GM12864 (cell line): Measurements from ENCODE around the gene ITGA2B.

Source experiments
- DNase-seq: peaks from one replicate; pipeline ENCODE4 v3.0.0-alpha.2; 2011; ENCODE audit warnings: low read depth
- H3K4me3 ChIP-seq: 2 replicates; pipeline ENCODE4 v1.5.1; 2011; ENCODE audit warnings: mild to moderate bottlenecking, low read depth, low read length, control low read depth
- TF ChIP-seq, protein P1 (sequence below): IDR thresholded peaks from 2 replicates; pipeline ENCODE4 v1.5.1; 2011; ENCODE audit warnings: low read depth, mild to moderate bottlenecking, moderate library complexity, low read length, control low read depth, inconsistent platforms; ENCODE audit errors: missing control alignments

ITGA2B gene

DNA sequence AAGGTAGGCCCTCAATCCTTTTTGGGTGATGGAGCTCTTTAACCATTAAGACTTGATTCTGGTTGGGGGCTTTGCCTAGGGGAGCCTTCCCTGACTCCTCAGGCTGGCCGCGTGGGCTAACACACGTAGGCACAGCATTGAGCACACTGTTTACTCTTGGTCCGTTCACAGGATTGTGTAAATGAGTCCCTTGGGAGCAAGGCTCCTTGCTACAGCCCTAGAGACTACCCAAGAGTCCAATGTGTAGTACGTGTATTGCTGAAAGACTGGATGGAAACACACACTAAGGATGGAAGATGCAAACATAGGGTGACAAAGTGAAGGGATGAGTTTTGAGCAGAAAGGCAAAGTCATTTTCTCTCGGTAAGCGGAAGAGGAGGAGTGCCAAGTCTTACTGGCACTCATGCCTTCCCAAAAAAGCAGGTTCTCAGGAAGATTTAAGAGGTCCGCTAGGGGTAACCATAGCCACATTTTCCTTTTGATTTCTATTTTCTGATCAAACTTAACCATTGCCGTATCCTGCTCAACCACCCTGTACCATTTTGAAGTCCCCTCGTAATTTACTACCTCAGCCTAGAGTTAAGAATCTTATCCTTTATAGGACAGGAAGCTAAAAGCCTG, 911 bp upstream of the ITGA2B start:
- TF ChIP-seq, protein P1, sequence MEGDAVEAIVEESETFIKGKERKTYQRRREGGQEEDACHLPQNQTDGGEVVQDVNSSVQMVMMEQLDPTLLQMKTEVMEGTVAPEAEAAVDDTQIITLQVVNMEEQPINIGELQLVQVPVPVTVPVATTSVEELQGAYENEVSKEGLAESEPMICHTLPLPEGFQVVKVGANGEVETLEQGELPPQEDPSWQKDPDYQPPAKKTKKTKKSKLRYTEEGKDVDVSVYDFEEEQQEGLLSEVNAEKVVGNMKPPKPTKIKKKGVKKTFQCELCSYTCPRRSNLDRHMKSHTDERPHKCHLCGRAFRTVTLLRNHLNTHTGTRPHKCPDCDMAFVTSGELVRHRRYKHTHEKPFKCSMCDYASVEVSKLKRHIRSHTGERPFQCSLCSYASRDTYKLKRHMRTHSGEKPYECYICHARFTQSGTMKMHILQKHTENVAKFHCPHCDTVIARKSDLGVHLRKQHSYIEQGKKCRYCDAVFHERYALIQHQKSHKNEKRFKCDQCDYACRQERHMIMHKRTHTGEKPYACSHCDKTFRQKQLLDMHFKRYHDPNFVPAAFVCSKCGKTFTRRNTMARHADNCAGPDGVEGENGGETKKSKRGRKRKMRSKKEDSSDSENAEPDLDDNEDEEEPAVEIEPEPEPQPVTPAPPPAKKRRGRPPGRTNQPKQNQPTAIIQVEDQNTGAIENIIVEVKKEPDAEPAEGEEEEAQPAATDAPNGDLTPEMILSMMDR, result no peak
- DNase-seq, result no peak

DNA sequence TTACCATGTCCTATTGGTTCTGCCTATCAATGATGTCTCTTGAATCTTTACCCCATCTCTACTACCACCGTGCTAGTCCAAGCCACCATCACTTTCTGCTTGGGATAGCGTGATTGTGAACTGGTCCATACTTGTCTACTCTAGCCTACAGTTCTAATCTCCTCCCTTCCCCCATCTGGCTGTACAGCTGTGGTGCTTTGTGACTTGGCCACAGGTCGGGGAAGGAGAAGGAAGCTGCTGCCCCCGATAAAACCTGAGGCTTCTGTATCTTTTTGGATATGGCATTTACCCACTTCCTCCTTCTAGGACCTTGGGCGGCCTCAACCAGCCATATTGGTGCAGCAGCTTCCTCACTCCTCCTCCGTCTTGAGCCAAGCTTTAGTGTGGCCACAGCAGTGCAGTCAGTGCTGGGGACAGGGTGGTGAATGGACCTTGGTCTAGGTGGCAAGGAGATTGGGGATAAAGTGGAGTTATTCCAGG, 314 bp upstream of the ITGA2B start:
- TF ChIP-seq, protein P1, result no peak
- DNase-seq, result no peak
- H3K4me3 ChIP-seq, result no peak overlapping the region

More for the DNA sequence above, 911 bp upstream of the ITGA2B start:
- no peak overlapping the region for H3K4me3 ChIP-seq

DNA sequence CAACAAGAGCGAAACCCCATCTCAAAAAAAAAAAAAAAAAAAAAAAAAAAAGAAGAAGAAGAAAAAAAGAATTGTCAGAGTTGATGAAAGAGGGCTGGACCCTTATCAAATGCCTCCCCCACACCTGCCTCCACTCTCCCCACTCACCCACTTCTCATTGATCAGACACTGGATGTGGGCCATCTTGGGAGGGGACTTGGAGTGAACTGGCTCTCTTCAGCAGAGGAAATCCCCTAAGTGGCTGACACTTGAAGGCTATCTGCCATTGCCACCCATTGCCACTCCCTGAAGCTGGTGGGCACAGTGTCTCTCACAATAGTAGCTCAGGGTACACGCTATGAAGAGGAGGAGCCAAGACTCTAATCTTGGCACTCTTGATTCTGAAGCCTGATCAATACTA, 1.6 kb downstream of the ITGA2B start:
- H3K4me3 ChIP-seq, result no peak overlapping the region
- no peak for DNase-seq
- TF ChIP-seq, protein P1, result no peak

DNA sequence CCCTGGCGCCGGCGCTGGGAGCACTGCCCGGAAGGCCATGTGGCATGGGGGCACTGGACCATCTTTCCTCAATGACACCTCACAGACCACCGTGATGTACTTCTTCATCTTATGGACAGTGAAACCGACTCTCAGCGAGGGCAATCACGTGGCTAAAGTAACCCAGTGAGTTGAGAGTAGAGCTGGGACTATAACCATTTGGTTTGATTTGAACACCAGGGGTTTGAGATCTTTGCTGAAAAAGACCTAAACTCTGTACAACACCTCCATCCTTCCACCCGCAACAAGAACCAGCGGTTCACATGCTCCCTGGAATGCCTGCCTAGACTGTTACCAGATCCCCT, 3.3 kb downstream of the ITGA2B start:
- no peak for DNase-seq
- H3K4me3 ChIP-seq, result no peak overlapping the region
- TF ChIP-seq, protein P1, result no peak

DNA sequence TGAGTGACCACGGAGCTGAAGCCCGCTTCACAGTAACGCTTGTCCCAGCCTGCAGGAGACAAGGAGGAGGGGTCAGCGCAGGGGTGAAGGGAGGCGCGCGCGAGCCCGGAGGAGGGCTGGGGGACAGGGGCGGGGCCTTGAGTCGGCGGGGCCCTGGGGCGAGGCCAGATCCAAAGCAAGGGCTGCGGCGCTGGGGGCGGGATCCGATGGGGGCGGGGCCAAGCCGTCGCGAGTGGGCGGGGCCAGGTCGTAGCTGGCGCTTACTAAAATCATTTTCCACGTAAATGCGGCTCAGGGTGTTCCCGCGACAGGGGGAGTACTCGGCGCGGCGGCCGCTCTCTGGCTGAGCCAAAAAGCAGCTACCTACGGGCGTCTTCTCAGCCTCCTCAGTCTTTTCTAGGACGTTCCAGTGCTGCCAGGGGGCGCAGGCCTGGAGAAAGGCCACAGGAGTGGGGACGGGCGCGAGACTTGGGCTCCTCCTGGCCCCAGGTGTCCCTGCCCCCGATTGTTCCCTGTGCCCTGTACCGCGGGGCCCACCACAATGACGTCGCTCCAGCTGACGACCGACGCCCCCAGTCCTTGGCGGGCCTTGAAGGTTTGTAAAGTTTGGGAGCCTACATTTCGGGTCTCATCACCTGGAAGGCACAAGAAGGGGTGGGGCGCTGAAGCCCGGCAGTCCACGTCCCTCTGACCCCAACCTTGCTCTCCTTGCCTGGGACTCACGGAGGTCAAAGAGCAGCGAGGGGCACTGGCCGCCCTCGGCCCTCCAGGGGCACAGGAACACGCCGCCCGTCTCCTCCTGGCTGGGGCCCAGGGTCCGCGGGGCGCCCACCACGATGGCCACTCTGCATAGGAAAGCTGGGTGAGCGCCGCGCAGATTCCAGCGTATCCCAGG, 3.9 kb downstream of the ITGA2B start:
- H3K4me3 ChIP-seq, result peak overlapping the region; percentile 57
- no peak for DNase-seq
- TF ChIP-seq, protein P1, result peak; percentile 28

DNA sequence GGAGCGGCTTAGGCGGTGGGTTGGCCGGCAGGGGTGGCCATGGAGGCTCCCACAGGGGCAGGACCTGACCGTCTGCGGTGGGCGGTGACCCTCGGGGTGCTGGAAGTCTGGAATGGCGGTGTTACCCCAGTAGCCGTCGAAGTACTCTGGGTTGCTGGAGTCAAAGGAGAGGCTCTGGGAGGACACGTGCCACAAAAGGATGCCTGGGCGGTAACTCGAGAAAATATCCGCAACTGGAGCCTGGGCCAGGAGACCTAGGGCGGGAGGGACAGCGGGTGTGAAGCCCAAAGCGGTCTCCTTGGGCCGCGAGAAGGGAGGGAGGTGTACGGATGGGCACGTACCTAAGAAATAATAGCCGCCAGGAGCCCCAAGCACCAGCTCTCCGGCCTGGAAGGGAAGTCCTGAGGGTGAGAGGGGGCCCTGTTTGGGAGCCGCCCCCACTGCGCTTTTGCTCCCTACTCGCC, 4.6 kb downstream of the ITGA2B start:
- peak overlapping the region; percentile 57 for H3K4me3 ChIP-seq
- no peak for DNase-seq
- TF ChIP-seq, protein P1, result no peak
